Measurements from ENCODE around the gene VIT.

Gene VIT

DNA sequence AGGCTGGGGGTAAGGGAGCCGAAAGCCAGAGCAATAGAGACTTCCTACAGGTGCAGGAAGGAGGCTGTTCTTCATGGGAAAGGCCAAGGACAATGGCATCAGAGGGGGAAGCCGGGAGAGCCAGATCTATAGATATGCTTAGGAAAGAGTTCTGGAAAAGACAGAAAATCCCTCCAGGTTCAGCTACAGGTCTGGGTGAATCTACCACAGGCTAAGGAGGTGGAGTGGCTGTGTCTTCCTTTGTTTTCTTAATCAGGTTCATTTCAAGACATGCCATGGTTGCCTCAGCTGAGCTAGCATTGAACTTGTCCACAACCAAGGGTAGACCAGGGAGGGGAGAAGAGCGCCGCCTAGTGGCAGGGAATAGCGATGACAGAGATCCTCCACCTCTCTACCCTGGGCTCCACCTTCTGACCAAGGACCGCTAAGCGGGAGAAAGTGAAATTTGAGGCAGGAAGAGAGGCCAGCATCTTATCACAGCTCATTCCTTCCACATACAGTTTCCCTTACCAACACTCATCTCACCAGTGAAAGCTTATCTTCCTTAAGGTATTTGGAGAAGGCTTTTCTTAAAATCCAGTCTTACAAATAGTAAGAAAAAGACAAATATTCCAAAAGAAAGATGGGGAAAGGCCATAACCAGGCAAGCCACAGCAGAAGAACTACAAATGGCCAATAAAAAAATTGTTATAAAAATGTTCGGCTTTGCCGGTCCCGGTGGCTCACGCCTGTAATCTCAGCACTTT lies 74.2 kb downstream of the VIT start:
- peak; percentile 35 for DNase-seq

DNA sequence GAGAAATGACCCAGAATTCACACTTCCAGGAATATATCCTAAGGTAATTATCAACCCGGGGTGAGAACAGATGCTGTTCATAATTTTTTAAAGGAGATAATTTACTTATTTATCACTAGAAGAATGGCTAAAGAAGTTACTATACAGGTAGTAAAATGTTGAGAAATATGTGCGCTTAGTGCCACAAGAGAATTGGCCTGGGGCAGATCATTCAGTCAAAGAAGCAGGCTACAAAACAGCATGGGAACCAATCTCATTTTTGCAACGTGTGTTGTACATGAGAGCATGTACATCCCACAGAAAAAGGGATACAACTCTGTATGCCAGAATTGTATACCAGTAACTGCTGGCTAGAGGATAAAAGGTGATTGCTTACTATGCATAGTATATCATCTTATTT lies 75.2 kb downstream of the VIT start:
- DNase-seq, result no peak

DNA sequence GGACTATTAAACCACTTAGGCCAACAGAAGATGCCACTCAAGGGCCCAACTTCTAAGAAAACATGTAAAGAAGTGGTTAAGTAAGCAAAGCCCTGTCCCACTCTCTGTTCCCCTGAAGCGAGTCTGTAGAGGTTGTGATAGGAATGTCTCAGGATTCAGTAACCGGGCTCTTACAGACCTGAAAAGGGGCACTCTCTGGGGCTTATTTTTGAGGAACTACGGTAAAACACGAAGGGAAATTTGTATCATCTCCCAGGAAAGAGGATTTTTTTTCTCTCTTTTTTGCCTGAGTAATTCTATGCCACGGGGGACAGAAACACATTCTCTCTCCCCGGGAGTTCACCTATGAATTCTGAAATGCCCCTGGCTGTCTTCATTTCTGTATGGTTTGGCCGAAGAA lies 77.4 kb downstream of the VIT start:
- DNase-seq, result no peak

DNA sequence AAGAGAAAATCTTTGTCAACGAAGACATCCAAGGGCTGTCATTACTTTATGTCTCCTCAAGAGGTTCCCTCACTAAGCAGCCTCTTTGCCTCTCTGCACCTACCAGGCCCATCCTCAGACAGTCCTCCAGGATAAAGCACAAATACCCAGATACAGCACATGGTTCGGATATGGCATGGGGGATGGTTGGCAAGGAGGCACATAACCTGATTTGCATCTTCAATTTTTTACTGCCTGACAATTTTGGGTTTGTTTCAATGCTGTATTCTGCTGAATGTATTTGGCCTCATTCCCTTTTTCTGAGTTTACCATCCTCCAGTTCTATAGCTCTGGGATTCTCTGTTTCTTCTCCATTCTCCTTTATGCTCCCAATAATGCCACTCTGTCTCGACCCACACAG lies 78.8 kb downstream of the VIT start:
- DNase-seq, result no peak

DNA sequence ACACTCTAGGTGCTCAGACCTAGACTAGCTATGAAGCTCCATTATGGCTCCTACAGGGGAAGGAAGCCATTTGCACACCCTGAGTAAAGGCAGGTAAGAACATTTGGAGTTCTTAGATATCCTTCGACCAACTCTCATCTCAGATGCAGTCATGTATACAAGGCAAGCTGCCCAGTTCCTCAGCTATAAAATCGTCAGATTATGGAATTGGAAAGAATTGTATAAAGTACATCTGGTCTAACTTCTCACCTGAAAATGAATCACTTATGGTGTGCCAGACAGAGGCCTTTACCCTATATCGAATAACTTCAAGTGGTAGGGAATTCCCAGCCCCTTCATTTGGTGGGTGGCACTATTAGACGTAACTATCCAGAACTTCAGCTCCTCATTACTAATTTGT lies 79.3 kb downstream of the VIT start:
- no peak for DNase-seq

DNA sequence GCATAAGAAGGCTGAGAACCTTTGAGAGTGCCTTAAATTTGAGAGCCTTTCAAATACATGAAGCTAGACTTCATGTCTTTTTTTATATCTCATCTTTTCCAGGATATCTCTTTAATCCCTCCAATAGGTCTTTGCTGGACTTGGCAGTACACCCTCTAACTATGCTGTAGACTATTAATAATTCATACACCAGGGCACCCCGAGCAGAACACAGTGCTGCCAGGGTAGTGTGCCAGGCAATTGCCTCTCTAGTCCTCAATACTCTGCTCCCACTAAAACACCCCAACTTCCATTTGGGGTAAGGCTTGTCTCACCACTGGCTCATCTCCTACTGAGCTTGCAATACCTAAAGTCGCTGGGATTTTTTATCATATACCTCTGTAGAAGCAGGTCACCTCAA lies 80.8 kb downstream of the VIT start:
- DNase-seq, result no peak

DNA sequence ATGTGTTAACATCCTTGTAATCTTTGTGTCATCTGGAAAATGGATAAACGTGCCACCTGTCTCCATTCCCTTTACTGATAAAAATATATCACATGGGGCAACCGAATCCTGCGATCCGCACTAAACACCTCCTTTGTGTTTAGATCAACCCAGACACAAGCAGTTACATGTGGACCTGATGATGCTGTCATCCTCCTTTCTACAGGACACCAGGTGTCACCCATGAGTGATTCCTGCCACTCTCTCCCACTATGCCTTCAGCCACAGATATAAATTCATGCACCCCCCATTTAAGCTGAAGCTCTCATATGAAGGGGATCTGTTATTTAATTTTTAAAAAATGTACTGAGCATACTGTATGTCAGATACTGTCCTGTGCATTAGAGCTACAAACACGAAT lies 81.3 kb downstream of the VIT start:
- no peak for DNase-seq

DNA sequence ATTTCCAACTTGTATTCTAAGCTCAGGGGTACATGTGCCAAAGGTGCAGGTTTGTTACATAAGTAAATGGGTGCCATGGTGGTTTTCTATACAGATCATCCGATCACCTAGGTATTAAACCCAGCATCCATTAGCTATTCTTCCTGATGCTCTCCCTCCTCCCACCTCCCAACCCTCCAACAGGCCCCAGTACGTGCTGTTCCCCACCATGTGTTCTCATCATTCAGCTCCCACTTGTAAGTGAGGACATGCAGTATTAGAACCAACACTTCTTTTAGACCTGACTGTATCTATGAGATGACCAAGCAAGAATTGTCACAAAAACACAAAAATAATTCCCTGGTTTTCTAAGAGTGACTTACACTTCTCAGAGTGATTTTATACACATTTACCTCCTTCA lies 83.0 kb downstream of the VIT start:
- DNase-seq, result no peak

DNA sequence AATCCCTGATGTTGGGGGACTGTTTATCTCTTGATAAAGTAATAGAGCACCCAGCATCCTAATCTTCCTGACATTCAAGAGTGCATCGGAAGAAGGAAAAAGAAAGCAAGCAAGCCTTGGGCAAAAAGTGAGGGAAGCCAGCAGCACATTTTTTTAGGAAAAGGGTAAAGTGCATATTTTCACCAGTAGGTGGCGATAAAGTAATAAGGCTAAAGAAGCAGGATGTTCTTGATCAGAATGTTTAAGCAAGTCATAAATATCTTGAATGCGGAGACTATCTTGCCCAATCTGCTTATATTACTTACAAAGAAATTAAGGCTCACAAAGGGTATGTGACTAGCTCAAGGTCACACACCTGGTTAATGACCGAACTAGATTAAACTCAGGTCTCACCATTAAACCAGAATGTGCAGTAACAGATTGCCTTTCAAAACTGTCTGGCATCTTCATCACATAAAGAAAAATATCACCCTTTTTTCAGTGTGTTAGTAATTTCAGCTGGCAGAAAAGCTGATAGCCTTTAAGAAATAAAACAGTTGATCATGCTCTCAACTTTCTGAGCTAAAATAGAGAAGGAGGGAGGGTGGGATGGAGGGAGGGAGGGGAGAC lies 83.8 kb downstream of the VIT start:
- peak; percentile 75 for DNase-seq

DNA sequence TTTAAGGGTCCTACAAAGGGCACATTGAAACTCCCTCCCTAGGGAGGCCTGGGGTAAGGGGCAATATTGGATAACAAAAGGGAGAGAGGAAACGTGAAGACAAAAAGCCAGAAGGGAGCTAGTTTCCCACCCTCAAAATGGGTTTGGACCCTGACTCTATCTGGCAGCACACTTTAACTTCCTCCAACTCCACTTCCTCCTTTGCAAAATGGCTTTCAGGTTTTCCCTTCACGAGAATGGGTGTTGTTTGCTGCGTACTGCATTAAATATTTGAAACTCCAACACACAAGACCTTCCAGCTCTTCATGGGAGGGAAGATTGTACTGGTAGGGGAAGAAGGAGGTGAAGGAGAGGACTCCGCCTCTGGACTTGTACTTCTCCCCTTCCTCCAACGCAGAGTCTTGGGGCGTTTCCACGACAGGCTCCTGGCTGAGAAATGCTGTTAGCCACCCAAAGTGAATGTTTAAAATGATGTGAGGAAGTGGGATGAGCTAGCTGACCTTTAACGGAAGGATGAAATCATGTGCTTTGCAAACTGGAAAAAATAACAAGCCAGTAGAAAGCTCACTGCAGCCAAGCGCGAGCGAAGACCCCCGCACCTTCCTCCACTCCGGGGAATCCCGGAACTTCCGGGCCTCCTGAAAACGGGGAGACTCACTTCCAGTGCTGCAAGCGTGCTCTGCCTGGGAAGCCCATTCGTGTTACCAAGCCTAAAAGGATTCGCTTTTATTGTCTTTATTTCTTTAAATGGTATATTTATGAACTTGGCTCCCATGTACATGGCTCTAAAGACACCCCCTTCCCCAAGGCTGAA lies 85.6 kb downstream of the VIT start:
- no peak for DNase-seq

DNA sequence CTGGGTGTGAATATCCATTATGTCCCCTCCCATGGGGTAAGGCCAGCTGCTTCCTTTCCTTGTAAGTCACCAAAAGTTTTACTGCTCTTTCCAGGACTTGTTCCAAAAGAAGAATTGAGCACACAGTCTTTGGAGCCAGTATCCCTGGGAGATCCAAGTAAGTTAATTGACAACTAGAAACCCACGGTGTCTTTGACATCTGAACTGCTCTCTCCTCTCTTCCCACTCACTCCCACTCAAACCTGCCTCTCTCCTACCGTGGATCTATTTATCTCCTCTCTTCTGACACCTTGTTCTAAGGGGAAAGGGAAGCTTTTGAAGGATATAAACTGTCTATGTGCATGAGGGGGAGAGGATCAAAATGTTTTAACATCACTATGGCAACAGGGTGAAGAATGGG lies 86.7 kb downstream of the VIT start:
- DNase-seq, result no peak

DNA sequence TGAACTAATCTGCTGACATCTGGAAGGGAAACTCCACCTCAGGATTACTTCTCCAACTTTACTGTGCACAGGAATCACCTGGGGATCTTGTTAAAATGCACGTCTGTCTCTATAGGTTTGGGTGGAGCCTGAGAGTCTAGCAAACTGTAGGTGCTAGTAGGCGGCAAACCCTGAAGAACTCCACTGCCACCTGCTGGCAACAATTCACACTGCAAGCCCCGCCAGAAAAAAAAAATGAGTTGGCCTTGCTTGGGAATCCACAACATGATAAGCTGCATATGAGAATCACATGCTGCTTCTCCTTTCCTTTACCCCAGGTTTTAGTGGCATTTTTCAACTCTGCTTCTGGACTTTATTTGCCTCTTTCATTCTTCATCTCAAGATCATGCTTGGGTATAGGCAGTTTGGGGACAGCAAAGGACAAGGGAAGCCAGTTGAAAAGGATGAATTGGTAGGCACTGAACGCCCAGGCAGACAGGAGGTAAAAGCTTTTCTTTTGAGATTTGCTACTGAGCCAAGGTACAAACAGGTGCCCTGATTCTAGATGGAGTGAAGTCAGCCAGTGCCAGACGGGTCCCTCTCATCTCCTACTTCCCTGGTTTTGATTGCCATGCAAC lies 88.8 kb downstream of the VIT start:
- DNase-seq, result peak; percentile 63

DNA sequence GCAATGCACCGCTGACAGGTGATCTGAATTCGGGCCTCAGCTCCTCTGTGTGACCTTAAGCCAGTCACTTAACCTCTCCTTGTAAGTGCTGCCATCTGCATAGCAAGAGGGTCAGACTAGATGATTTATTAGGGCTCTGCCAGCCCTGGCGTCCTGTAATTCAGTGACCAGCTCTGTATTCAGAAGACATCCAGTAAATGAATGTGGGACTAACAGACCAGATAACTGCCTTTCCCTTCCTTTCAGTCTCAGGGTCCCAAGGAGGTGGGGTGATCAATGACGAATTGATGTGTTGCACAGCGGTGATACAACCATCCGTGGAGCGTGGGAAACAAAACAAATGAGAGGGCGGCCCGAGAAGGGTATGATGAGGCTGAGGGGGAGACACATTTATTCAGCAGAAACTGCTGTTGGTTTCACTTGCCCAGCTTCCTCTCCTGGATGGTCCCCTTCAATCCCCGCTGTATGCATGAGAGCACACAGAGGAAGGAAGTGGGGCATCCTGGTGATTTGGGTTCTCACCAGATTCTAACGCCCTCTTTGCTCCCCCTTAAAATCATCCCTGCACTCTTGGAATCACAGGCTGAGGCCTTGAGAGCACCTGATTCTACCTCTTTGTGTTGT lies 92.8 kb downstream of the VIT start:
- no peak for DNase-seq

DNA sequence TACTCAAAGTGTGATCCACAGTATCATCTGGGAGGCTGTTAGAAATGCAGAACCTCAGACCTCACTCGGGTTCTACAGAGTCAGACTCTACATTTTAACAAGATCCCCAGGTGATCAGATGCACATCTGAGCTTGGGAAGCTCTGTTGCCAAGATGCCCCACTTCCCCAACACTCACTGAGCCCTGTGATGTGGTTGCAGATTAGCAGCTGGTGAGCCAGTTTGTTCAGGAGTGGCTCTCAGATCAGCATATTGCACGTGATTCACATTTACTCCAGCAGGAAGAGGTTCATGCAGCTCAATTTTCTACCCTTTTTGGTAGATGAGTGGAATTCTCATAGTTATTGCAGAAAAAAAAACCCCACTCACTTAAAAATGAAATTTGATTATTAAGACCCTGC lies 96.4 kb downstream of the VIT start:
- DNase-seq, result no peak

DNA sequence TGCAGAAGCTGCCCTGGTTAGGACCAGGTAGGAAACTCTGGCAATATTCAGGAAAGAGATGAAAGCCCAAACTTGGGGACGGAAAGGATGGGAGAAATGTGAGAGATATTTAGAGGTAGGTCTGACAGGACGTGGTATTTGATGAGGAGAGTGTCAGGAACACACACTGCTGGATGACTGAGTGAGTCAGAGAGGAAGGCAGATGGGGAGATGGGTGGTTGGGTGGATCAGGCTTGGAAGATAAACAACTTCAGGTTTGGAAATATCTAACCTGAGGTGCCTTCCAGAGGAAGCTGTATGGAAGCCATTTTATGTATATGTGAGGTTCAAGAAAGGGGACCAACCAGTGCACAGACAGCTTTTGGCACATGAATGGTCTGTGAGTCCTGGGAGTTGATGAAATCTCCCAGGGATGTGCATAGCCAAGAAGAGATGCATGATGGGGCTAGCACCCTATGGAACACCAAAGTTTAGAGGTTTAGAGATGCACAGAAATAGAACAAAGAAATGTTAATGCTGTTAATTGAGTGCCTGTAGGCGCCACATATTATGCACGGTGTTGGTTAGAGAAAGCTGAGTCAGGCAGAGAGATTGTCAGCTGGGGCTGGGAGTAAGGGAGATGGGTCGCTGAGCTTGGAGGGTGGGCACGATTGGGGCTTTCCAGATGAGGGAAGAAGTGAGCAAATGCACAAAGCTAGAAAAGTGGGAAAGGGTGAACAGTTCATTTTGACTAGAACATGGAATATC lies 101.0 kb downstream of the VIT start:
- DNase-seq, result no peak

DNA sequence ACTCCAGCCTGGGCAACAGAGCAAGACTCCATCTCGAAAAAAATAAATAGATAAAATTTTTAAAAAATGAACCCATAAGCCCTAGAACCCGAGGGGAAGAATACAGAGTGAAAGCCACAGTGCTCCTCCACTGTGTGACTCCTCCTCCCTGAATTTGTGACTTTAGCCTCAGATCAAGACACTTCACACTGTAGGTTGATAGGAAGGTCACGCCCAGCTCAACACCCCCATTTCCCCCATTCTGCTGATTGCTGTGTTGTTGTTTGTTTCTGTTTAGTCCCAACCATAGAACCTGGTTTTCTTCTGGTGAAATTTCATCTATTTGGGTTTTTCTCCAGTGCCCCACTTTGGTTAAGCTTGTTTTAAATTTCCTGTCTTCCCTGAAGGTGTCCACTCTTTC lies 102.2 kb downstream of the VIT start:
- DNase-seq, result no peak

DNA sequence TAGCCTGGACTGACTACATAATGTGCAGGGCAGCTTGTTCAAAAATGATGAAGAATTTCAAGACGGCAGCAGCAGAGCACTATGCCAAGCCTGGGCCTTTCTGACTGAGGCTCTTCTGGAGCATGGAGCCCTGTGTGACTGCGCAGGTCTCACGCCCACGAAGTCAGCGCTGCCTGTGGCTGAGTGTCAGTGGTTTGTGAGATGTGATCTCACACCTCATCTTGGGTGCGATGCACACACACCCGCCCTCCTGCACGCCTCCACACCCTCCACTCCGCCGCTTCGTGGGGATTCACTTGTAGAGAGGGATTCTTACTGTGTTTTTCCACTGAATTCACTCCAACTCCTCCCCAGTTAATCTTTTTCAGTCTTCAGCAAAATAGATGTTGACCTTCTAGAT lies 103.9 kb downstream of the VIT start:
- DNase-seq, result no peak

DNA sequence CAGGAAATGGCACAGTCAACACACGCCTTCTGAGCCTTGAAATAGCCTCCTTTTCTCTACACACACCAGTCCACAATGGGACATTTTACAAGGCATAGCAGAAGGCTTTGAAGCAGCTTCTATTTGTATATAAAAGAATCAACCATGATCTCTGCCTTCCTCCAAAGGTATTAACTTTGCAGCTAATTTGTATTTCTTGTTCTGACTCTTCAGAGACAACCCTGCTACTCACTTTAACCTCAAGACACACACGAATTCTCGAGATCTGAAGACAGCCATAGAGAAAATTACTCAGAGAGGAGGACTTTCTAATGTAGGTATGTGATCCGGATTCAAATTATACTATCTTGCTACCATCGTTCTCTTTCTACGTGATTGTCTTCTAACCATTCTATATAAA lies 104.6 kb downstream of the VIT start:
- DNase-seq, result no peak

DNA sequence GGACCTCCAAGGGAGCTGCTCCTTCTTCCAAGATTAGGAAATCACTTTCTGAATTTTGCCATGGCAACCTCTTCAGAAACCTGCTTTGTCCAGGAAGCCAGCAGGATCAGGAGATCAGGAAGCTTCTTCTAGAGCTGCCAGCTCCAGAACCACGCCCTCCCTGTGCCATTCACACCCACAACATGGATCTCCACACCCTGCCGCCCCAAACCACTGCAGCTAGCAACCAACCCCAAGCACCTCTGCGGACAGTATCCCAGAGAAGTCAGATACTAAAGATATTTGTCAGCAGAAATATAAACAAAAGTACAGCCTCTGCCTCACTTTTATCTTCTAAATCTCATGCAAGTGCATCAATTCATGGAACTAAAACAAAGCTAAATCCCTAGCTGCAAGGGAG lies 106.4 kb downstream of the VIT start:
- DNase-seq, result no peak

DNA sequence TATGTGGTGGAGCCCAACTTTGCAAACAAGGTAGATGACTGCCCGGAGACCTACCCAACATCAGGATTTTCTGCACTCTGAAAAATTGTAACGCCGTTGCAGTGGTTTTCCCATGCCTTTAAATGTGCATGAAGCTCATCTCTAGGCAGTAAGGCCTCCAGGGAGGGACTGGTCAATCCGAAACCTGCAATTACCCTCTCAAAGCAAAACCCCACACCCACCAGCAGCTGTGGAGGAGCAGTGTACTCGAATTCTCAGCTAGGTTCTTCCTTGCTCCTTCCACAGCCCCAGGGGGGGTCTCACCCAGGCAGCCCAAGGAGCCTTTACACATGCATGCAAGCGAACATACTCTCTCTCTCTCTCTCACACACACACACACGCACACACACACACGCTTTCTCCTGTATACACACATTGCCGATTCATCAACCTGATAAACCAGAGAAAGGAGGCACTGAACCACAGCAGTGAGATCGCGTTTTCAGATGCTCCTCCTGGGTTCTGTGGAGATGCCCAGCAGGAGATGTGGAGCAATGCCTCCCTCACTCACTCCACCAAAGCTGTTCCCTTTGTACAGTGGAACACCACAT lies 109.2 kb downstream of the VIT start:
- DNase-seq, result no peak

DNA sequence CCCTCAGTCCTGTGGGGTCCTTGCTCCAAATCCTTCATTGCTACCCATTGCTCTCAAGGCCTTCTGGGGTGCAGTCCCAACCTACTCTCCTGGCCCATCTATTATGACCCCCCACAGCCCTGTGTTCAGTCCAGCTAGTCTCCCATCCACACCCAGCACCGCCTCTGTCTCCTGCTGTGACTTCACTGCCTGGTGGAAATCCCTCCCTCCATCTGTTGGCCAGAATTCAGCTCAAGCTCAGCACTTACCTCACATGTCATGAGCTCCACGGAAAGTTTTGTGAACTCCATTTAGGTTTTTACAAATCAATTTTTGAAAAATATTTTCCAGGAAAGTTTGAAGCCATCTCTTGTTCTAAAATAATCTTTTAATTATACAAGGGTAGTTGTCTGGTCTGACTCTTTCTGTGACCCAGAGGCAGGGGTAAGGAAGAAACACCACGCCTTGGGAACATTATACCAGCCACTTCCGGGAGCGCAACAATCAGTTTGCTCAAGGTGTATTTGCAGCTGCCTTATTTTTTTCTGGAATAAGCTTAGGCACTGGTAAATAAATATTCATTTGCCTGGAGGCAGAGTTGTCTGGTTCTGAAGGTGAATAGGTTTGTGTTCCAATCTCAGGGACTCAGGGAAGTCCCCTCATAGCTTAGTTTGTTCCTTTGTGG lies 110.8 kb downstream of the VIT start:
- no peak for DNase-seq

Data from NCI-H345 (cell line).